Stomach (tissue), 4 donors: ENCODE measurements around the gene CEP350.

Experiments
- CTCF ChIP-seq, 7 experiments: fragments of 450-650 bp in 4 of 7; fragments of 200-600 bp in 3 of 7; sonication (generic) in 3 of 7; IDR thresholded peaks; one replicate each; pipeline ENCODE4 v1.5.1; 2016 to 2019; ENCODE audit warnings: antibody characterized with exemption in 7 of 7, control low read depth in 2 of 7, mild to moderate bottlenecking in 1 of 7
- EP300 ChIP-seq: sonication (generic); formaldehyde crosslinking; IDR thresholded peaks from one replicate; pipeline ENCODE4 v1.6.1; 2017; ENCODE audit warnings: antibody characterized with exemption
- POLR2A ChIP-seq, 4 donors: fragments of 450-650 bp; IDR thresholded peaks; one replicate each; pipeline ENCODE4 v1.6.1; 2016; ENCODE audit warnings: antibody characterized with exemption in 4 of 4, control low read depth in 2 of 4, mild to moderate bottlenecking in 1 of 4, moderate library complexity in 1 of 4
- POLR2AphosphoS5 ChIP-seq, 3 donors: sonication (generic); formaldehyde crosslinking; IDR thresholded peaks; one replicate each; pipeline ENCODE4 v1.6.1; 2016; ENCODE audit warnings: antibody characterized with exemption in 3 of 3

- TF ChIP-seq POLR2A (IDR thresholded peaks at IDR 0.05) (no peak), CTCF (IDR thresholded peaks at IDR 0.05) (no peak), EP300 (no peak), POLR2AphosphoS5 (IDR thresholded peaks at IDR 0.05) (no peak)
These were observed 1.1 kb downstream of the CEP350 start for GRCh38 chr1:179955731-179956130.
